Inflammatory macrophage treated with lipopolysaccharide for 1 hour (primary cell): ENCODE results near the gene CGB5.
"Not testable (repeated sequence)": the region's sequence is repeated elsewhere in the genome, so short reads cannot be mapped to it uniquely, and the experiment has no call there.

ENCODE experiments used
- DNase-seq, 2 donors: peaks; one replicate each; pipeline ENCODE4 v3.0.0-alpha.2; 2020 to 2022

CGB5 gene

GRCh38 chr19:49022116-49022515, 21.5 kb upstream of the CGB5 start:
- peak in 1 of 2 donors; percentile 3 for DNase-seq

GRCh38 chr19:49024233-49024632, 19.4 kb upstream of the CGB5 start, which contains the start of gene CGB3:
TSS of gene CGB3 (minus strand) at chr19:49024333. CDS start at chr19:49023971, 362 bp downstream.
- not testable (repeated sequence) for DNase-seq

DNA sequence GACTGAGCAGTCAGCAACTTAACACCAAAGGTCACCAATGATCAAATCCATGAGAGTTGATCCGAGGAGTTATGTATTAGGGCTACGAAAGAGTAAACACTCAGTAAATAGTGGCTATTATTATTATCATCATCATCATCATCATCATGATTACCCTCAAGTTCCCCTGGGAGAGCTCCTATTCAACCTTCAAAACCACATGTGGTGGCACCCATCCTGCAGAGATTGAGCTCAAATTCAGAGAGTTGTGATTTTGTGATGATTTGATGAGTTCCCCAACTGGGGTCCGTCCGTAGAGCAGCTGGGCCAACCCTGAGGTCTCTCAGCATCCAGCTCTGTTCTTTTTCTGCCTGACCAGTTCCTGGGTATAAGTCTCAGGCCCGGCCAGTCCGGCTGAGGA, 18.6 kb upstream of the CGB5 start:
- DNase-seq: not testable (repeated sequence)

DNA sequence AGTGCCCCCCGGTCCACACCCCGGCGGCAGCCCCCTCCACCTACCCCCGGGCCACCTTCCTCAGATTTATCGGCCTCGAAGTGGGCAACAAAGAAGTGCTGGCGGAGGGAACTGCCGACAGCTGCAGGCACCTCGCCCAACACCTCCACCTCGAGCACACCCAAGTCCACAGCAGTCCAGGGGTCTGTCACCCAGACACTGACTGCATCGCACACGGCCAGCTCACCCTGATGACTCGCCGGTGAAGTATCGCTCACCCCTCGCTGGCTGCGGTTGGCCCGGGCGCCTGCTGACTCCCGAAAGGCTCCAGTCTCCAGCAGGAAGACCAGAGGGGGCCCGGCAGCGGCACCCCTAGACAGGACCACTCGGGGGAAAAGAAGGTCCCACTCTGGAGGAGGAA, 18.0 kb upstream of the CGB5 start:
- not testable (repeated sequence) for DNase-seq

- DNase-seq: not testable (repeated sequence)
Measured at GRCh38 chr19:49028686-49029085, 15.0 kb upstream of the CGB5 start.

- not testable (repeated sequence) for DNase-seq
Measured at GRCh38 chr19:49029749-49030148, 13.9 kb upstream of the CGB5 start.

DNA sequence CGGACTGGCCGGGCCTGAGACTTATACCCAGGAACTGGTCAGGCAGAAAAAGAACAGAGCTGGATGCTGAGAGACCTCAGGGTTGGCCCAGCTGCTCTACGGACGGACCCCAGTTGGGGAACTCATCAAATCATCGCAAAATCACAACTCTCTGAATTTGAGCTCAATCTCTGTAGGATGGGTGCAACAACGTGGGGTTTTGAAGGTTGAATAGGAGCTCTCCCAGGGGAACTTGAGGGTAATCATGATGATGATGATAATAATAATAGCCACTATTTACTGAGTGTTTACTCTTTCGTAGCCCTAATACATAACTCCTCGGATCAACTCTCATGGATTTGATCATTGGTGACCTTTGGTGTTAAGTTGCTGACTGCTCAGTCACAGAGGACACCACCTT, 13.3 kb upstream of the CGB5 start:
- not testable (repeated sequence) for DNase-seq

GRCh38 chr19:49031642-49032301, 11.9 kb upstream of the CGB5 start, which contains the start of gene CGB2:
TSS of gene CGB2 (plus strand) at chr19:49031890. CDS start at chr19:49032096, 206 bp downstream.
- DNase-seq: peak; percentile 17 to 30

DNA sequence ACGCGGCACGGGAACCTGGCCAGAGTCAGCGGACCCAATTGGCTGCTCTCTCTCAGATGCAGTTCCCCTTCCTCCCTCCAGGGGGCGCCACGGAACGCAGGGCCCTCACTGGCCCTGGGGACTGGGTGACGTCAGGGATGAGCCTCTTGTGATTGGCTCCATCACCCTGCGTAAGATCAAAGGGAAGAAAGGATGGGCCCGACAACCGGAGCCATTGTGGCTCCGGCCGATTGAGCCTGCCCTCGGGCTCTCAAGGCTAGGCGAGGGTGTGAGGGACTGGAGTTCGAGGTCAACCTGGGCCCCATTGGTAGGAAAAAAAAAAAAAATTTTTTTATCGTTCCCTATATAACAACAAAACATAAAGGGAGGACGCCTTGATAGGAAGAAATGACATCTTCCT, 6.8 kb upstream of the CGB5 start, which contains the start of gene CGB1:
TSS of gene CGB1 (minus strand) at position 81 of the 400 bp plus-strand sequence. CDS start 184 bp downstream, outside the sequence.
- DNase-seq: peak in 1 of 2 donors; percentile 48

DNA sequence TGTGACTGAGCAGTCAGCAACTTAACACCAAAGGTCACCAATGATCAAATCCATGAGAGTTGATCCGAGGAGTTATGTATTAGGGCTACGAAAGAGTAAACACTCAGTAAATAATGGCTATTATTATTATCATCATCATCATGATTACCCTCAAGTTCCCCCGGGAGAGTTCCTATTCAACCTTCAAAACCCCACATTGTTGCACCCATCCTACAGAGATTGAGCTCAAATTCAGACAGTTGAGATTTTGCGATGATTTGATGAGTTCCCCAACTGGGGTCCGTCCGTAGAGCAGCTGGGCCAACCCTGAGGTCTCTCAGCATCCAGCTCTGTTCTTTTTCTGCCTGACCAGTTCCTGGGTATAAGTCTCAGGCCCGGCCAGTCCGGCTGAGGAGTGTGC, 5.5 kb upstream of the CGB5 start:
- DNase-seq: not testable (repeated sequence)

GRCh38 chr19:49038557-49039276, 4.9 kb upstream of the CGB5 start:
- DNase-seq: not testable (repeated sequence)

GRCh38 chr19:49039736-49040135, 3.9 kb upstream of the CGB5 start:
- DNase-seq: not testable (repeated sequence)

- DNase-seq: no peak
Measured at GRCh38 chr19:49042177-49042576, 1.5 kb upstream of the CGB5 start.

GRCh38 chr19:49042666-49043065, 982 bp upstream of the CGB5 start:
- not testable (repeated sequence) for DNase-seq

DNA sequence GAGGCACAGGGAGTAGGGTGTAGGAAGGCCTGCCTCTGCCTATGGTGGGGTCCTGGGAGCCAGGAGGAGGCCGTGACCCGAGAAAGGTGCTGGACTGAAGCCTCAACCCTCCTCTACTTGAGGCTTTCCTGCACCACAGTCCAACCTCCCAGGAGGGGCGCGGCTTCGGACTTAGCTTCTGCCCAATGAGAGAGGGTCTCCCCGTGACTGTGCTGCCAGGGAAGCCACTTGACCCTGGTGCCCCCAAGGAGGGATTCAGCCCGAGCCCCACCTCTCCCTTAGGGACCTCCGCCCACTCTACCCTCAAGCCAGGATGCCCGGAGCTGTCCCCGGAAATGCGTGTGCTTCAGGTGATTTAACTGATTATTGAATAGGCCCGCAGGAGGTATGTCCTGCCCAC, 5.4 kb downstream of the CGB5 start, which contains the start of gene CGB8:
TSS of gene CGB8 (minus strand) at position 101 of the 400 bp plus-strand sequence. CDS start 372 bp downstream, outside the sequence.
- DNase-seq: not testable (repeated sequence)

- not testable (repeated sequence) for DNase-seq
Measured at GRCh38 chr19:49049834-49050233, 6.2 kb downstream of the CGB5 start.

DNA sequence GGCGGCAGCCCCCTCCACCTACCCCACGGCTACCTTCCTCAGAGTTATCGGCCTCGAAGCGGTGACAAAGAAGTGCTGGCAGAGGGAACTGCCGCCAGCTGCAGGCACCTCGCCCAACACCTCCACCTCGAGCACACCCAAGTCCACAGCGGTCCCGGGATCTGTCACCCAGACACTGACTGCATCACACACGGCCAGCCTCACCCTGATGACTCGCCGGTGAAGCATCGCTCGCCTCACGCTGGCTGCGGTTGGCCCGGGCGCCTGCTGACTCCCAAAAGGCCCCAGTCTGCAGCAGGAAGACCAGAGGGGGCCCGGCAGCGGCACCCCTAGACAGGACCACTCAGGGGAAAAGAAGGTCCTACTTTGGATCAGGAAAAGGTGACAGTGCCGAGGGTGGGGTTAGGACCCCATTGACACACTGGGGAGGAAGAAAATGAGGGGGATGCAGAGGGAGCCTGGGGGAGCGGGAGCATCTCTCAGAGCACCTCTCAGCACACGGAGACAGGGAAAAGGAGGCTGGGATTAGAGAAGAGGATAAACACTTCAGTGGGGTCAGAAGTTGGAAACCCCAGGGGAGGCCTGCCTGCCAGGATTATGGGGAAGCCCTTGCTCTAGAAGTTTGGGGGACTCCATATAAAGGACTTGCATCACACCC, 6.9 kb downstream of the CGB5 start:
- not testable (repeated sequence) for DNase-seq

GRCh38 chr19:49056101-49056901, 12.7 kb downstream of the CGB5 start:
- DNase-seq: peak; percentile 24 to 48

GRCh38 chr19:49056902-49057596, 13.4 kb downstream of the CGB5 start:
- peak in 1 of 2 donors; percentile 8 for DNase-seq

- DNase-seq: peak; percentile 29 to 72
Measured at GRCh38 chr19:49057636-49058234, 14.1 kb downstream of the CGB5 start, which contains the start of gene CGB7. TSS of gene CGB7 (minus strand) at chr19:49057749. CDS start at chr19:49055375, 2,374 bp downstream.

DNA sequence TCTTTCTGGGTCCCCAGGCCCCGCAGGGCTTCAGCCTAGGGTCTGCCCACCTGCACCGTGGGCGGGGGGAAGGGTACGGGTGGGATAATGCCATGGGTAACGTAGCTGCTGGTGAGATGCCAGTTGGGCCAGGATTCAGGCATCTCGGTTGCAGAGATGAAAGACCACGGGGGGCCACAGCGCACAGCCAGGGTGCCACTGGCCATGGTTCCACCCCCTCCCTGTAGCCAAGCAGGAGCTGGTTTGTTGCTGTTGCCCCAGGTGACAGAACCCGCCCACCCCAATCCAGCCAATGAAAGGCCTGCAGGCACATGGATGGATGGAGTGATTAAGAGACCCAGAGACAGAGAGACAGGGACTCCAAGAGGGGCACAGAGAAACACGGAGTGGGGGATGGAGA, 14.9 kb downstream of the CGB5 start:
- no peak for DNase-seq
